ENCODE measurements around the gene GDI2.

DNA sequence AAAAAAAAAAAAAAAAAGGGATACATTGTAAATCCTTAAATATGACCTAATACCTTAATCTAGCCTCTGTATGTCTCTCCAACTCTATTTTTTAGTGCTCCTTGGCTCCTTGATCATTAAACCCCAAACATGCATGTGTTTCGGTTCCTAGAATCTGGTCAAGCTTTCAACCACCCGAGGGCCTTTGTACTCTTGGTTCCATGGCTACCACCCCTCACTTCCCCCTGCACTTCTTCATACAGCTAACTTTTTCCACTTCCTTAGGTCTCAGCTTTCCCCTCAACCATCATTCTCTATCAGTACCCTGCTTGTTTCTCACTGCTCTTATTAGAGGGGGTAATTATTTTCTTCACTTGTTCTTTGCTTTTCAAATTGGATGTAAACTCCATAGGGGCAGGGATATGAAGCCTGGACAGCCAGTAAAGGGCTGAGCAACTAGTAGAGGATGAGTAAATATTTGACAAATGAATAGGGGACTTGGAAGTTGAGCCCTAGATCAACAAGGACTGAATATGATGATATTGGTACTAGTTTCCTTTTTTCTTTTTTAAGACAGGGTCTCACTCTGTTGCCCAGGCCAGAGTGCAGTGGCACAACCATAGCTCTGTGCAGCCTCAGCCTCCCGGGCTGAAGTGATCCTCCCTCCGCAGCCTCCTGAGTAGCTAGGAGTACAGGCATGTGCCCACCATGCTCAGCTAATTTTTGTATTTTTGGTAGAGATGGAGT, 4.3 kb upstream of the GDI2 start:
- TF ChIP-seq POLR2A (IDR thresholded peaks at IDR 0.05): no peak
- TF ChIP-seq, protein P1, sequence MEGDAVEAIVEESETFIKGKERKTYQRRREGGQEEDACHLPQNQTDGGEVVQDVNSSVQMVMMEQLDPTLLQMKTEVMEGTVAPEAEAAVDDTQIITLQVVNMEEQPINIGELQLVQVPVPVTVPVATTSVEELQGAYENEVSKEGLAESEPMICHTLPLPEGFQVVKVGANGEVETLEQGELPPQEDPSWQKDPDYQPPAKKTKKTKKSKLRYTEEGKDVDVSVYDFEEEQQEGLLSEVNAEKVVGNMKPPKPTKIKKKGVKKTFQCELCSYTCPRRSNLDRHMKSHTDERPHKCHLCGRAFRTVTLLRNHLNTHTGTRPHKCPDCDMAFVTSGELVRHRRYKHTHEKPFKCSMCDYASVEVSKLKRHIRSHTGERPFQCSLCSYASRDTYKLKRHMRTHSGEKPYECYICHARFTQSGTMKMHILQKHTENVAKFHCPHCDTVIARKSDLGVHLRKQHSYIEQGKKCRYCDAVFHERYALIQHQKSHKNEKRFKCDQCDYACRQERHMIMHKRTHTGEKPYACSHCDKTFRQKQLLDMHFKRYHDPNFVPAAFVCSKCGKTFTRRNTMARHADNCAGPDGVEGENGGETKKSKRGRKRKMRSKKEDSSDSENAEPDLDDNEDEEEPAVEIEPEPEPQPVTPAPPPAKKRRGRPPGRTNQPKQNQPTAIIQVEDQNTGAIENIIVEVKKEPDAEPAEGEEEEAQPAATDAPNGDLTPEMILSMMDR (IDR thresholded peaks at IDR 0.05): no peak

Data from right lobe of liver (tissue), 4 donors.